ENCODE measurements around the gene CECR2.

Gene CECR2

DNA sequence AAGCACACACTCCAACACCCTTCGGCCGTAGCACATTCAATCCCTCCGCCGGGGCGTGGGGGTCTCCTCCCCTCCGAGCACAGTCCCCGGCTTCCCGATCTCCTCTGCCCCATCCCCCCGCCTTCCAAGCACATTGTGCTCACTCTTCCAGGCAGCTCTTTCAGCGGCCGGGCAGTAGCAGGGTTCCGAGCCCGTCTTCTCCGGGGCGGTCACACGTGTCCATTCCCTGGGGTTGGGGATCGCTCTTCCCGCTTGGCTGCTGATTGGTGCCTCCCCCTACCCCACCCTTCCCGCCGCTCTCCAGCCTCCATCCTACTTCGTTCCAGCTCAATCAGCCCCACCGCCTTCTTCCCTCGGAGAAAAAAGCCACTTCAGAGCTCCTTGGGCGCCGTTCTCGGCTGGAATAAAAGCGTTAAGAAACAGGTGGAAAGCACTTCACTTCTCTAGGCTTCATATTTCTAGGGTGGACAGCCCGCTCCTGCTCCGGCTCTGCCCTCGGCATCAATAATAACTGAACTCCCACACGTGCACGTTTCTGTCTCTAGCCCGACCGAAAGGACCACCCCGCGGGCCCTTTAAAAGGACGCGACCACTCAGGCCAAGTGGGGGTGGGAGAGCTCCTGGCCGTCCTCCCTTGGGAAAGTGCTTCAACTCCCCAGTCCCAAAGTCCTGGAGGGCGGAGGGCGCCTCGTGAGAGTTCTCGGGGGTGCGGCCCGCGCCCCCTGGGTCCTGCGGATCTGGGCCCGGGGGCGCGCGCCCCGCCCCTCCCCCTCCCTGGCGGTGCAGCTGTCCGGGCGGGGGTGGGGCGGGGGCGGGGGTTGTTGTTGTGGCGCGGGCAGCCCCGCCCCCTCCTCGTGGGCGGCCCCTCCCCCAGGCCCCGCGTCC, 464 bp upstream of the CECR2 start:
- DNase-seq = peak; percentile 9

GRCh38 chr22:17370026-17370765, 936 bp downstream of the CECR2 start:
- DNase-seq = no peak

DNA sequence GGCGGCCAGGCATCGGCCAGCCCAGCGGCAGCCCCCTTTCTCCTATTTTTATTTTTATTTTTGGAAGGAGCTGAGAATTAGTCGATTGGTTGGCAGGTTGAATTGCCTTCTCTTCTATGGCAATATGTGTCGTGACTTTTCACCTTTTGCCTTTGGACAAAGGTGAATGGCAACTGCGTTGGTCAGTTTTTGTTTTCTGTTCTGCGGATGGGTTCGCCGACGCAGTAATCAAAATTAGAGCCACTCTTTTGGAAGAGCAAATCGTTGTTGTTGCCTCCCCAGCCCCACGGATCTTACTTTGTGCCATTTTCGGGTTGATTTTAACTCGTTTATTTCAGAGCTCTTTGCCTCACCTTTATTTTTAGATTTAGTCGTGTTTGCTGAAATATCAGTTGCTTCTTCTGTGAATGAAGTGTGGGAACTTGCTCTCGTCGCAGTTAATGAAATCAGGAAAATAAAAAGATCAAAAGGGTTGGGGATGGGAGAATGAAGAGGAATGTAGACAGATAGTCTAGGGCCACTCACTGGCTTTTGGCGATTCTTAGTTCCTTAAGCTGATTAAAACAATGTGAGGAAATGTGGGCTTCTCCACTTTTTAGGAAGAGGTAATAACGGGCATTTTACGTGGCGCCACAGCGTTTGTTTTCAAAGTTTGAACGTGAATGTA, 1.6 kb downstream of the CECR2 start:
- DNase-seq = no peak

DNA sequence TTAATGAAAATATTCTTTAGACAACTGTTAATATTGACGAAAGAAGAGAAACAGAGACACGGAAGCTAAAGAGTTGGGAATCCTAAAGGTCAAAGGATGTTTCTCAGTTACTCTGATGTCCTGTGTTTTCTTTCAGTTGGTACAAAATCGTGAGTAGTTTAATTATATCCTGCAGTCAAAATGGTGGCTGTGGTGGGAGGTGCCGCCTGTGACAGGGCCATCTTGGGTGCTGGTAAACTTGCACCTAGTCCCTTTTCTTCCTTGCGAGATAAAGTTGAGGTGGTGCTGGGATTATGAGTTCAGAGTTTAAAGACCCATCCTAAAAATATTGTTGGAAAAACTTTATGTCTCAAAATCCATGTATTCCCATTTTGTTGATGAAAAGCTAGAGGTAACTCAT, 2.2 kb downstream of the CECR2 start:
- DNase-seq = no peak

- no peak for DNase-seq
Measured at GRCh38 chr22:17373855-17374254, 4.6 kb downstream of the CECR2 start.

- DNase-seq = no peak
Measured at GRCh38 chr22:17375914-17376614, 6.8 kb downstream of the CECR2 start.

GRCh38 chr22:17376950-17377349, 7.7 kb downstream of the CECR2 start:
- DNase-seq = no peak

- no peak for DNase-seq
Measured at GRCh38 chr22:17379944-17380343, 10.7 kb downstream of the CECR2 start.

- DNase-seq = no peak
Measured at GRCh38 chr22:17380359-17381087, 11.3 kb downstream of the CECR2 start.

DNA sequence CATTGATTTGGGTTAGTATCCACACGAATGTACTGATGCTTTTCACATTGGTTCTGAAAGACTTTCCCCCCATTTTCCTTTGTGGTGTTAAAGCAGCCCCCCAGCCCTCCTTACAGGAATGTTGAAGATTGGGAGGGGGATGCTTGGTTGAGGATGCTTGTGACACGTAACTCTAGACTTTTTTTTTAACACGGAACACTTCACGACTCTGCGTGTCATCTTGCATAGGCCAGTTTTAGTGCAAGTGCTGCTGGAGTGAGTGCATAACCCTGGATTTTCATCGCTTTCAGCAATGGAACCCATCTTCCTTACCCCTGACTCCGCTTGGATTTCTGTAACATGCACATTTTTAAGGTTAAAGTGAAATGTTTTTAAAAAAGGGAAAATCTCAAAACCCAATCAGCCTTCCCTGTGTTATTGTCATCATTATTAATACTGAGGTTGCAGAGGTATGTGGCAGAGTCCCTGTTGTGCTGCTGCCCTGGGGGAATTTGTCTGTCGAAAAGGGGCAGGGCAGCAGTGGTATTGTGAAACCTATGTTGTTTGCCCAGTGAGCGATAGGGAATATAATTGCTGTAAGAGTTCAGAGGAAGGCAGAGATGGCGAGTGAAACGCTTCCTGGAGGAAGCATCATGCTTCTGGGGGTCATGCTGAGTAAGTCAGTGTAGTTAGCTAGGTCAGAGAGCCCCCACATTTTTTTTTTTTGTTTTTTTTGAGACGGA, 12.1 kb downstream of the CECR2 start:
- DNase-seq = no peak

DNA sequence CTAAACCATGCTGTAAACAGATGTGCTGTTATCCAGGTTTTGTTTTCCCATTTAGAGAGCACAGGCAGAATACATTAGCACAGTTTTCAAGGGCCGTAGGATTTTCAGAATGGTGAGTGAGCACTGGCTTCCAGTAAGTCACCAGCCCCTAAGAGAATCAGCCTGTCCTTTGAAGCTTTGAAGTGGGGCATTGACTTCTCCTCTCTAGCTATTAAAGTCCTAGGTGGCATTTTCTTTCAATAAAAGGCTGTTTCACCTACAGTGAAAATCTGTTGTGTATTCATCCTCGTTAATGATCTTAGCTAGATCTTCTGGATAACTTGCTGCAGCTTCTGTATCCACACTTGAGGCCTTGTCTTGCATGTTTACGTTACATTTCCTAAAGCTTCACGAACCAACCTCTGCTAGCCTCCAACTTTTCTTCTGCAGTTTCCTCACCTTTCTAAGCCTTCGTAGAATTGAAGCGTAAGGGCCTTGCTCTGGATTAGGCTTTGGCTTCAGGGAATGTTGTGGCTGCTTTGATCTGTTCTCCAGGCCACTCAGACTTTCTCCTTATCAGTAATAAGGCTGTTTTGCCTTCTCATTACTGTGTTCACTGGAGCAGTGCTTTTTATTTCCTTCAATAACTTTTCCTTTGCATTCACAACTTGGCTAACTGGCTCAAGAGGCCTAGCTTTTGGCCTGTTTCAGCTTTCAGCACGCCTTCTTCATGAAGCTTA, 15.5 kb downstream of the CECR2 start:
- DNase-seq = no peak

DNA sequence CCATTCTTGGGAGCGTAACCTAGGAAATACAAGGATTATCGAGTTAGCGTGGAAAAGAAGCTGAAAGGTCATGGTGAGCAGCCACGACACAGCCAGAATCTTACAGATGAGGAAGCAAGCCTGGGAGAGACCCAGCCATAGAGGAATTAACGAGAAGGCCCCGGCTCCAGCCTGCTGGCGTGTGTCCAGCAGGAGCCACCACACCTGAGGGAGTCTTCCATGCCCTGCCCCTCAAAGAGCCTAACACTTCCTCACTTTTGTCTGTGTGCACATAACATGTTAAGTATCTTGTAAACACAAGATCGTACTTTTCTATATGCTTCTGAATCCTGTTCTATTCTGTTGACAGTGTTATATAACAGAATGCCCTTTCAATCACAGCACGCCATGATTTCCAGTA, 18.1 kb downstream of the CECR2 start:
- no peak for DNase-seq

DNA sequence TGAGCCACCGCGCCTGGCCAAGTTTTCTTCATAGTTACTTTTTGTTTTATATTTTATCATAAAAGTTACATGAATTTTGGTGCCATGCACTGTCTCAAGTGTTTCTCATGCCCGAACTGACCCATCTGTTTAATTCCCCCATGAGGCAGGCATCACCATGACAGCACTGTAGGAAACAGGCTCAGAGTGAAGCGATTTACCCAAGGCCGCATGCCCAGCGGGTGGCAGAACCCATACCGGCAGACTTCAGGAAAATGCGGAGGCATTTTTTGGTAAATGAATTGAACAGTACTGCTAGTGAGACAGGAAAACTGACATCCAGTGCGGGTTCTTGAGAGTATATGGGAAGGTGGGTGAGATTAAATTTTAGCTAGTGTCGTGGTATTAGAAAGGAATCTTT, 19.0 kb downstream of the CECR2 start:
- no peak for DNase-seq

DNA sequence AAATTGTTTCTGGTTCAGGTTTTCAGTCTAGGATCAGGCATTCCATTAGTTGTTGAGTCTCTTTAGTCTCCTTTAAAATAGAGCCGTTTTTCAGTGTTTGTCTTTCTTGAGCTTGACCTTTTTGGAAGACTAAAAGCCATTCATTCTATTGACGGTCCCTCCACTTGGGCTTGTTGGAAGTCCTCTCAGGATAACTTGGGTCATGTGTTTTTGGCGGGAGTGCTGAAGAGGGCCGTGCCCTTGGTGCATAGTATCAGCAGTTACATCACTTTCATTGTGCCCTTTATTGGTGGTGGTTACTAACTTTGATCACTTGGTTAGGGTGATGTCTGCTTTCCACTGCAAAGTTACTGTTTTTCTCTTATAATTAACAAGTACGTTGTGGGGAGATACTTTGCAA, 20.8 kb downstream of the CECR2 start:
- no peak for DNase-seq

- DNase-seq = no peak
Measured at GRCh38 chr22:17396516-17396915, 27.3 kb downstream of the CECR2 start.

- DNase-seq = no peak
Measured at GRCh38 chr22:17397756-17398547, 28.7 kb downstream of the CECR2 start.

DNA sequence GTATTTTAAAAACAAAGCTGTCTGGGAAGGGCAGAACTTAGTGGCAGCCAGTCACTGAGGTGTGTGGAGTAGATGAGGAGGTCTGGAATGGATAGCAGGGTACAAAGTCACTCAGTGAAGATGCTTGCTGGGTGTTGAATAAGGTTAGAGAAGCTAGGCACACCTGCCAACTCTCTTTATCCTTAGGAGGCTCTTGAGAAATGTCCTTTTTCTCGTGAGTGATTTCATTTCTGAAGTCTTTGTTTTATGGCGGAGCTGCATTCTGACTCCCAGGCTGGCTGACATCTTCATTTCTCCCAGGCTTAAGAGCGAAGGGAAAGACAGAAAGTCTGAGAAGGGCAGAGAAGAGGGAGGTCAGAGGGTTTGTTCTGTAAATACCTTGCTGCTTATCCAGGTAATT, 31.0 kb downstream of the CECR2 start:
- no peak for DNase-seq

DNA sequence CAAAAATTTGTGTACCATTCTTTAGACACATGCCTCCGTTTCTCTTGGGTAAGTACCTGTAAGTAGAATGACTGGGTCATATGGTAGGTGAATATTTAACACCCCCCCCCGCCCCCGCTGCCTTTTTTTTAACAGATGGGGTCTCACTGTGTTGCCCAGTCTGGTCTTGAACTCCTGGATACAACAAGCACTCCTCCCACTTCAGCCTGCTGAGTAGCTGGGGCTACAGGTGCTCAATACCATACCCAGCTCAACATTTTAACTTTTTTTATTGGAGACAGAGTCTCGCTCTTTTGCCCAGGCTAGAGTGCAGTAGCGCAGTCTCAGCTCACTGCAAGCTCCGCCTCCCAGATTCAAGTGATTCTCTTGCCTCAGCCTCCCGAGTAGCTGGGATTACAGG, 32.5 kb downstream of the CECR2 start:
- DNase-seq = no peak

DNA sequence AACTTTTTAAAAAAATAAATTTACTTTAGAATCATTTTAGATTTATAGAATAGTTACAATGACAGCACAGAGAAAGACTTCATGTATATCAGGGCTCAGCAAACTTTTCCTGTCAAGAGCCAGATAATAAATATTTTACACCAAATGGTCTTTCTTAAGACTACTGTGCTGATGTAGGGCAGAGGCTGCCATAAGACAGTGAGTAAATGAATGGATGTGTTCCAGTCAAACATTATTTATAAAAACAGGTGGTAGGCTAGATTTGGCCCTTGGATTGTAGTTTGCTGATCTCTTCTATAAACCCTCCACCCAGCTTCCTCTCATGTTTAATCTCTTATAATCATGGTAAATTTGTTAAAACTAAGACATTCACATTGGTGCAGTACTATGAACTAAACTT, 33.0 kb downstream of the CECR2 start:
- DNase-seq = no peak

GRCh38 chr22:17403906-17404305, 34.6 kb downstream of the CECR2 start:
- DNase-seq = no peak
